ENCODE data around the gene TMEM132D.

DNA sequence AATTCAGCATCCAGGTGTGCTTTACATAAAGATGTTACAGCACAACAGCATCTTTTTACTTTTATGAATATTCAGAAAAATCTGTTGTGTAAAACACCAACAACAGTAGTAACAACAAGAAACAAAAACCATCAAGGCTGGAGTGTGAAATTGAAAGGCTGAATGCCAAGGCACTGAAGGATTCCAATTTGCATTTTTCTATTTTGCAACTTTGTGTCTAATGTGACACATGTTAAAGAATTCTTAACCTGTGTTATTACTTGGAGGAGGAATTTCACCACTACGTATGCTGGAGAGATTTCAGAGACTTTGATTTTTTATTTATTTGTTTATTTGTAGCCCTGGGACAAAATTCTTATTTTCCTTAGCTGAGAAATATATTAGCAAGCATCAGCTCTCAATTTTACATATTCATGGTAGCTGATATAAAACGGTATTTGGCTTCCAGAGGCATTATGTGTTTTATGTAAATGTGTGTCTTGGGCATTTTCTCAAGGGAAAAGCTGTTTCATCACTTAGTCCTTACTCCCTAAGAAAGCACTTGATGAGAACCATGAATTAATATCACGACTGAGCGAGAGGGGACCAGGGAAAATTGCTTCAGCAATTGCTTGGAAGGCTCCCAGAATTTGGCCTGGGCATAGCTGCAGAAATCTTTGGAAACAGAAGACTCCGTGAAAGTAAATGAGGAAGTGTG, 475.4 kb downstream of the TMEM132D start:
- TF ChIP-seq, protein P1, sequence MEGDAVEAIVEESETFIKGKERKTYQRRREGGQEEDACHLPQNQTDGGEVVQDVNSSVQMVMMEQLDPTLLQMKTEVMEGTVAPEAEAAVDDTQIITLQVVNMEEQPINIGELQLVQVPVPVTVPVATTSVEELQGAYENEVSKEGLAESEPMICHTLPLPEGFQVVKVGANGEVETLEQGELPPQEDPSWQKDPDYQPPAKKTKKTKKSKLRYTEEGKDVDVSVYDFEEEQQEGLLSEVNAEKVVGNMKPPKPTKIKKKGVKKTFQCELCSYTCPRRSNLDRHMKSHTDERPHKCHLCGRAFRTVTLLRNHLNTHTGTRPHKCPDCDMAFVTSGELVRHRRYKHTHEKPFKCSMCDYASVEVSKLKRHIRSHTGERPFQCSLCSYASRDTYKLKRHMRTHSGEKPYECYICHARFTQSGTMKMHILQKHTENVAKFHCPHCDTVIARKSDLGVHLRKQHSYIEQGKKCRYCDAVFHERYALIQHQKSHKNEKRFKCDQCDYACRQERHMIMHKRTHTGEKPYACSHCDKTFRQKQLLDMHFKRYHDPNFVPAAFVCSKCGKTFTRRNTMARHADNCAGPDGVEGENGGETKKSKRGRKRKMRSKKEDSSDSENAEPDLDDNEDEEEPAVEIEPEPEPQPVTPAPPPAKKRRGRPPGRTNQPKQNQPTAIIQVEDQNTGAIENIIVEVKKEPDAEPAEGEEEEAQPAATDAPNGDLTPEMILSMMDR (IDR thresholded peaks at IDR 0.05) = no peak
- no peak for TF ChIP-seq POLR2A (IDR thresholded peaks at IDR 0.05)

All from vagina (tissue), 2 donors.